AG10803 (cell line): ENCODE data around the gene ERC1.
A peak's percentile ranks its signal among the peaks of the same experiment; 100 is the strongest.

ENCODE experiments used
- DNase-seq: peaks from one replicate; pipeline ENCODE4 v3.0.0; 2010; ENCODE audit warnings: low read depth
- H3K4me3 ChIP-seq: 2 replicates; pipeline ENCODE4 v1.5.1; 2011; ENCODE audit warnings: mild to moderate bottlenecking, low read length, control low read depth
- TF ChIP-seq, protein P1 (sequence below): conservative IDR thresholded peaks from 2 replicates; pipeline ENCODE4 v1.5.1; 2011; ENCODE audit warnings: mild to moderate bottlenecking, low read length, control low read depth, inconsistent platforms

Gene ERC1

DNA sequence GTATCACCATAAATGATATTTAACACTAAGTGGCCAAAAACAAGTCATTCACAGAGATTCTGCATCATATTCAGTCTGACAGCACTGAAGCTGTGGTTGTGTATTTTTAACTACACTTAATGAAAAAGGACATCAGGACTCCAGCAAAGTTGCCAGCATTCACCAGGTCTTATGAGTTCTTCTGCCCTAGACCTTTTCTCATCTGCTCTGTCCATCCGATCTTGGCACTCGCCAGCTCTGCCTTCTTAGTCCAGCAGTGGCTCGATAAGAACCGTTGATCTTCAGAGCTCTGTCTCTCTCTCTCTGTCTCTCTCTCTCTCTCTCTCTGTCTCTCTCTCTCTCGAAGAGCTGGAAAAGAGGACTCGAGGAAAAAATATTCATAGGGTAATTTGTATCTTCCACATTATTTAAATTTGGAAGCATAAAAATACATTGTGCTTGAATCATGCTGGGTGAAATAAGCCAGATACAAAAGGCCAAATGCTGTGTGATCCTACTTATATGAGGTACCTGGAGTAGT, 371.2 kb downstream of the ERC1 start:
- DNase-seq, result no peak
- TF ChIP-seq, protein P1, sequence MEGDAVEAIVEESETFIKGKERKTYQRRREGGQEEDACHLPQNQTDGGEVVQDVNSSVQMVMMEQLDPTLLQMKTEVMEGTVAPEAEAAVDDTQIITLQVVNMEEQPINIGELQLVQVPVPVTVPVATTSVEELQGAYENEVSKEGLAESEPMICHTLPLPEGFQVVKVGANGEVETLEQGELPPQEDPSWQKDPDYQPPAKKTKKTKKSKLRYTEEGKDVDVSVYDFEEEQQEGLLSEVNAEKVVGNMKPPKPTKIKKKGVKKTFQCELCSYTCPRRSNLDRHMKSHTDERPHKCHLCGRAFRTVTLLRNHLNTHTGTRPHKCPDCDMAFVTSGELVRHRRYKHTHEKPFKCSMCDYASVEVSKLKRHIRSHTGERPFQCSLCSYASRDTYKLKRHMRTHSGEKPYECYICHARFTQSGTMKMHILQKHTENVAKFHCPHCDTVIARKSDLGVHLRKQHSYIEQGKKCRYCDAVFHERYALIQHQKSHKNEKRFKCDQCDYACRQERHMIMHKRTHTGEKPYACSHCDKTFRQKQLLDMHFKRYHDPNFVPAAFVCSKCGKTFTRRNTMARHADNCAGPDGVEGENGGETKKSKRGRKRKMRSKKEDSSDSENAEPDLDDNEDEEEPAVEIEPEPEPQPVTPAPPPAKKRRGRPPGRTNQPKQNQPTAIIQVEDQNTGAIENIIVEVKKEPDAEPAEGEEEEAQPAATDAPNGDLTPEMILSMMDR, result no peak
- no peak overlapping the region for H3K4me3 ChIP-seq

DNA sequence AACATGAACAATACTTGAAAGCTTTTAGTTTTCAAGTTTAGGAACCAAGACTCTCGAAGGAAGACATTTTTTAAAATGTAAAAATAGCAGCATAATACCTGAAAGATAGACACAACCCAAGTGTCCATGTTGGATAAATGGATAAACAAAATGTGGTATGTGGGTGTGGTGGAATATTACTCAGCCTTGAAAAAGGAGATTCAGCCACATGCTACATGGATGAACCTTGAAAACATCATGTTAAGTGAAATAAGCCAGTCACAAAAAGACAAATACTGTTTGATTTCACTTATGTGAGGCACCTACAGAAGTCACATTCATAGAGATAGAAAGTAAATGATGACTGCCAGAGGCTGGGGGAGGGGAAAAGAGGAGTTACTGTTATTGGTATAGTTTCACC, 374.7 kb downstream of the ERC1 start:
- H3K4me3 ChIP-seq, result no peak overlapping the region
- TF ChIP-seq, protein P1, result no peak
- no peak for DNase-seq

GRCh38 chr12:1367331-1368291, 376.6 kb downstream of the ERC1 start:
- no peak overlapping the region for H3K4me3 ChIP-seq
- no peak for DNase-seq
- TF ChIP-seq, protein P1, result no peak

DNA sequence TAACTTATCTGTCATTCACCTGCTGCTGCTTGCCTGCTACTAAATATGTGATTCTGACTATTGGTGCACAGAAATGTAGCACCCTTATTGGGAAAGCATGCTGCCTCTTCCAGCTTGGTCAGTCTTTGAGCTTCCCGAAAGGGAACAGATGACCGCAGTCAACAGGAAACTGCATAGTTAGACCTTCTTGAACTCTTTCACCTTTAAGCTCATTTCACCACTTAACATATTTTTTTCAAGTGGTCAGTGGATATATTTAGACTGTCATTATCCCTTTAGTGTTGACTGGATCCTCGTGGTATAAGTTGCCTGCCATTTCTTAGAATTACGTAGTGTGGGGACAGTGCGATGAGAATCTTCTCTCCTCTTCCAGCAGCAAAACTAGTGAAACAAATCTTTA, 378.4 kb downstream of the ERC1 start:
- no peak for DNase-seq
- no peak overlapping the region for H3K4me3 ChIP-seq

GRCh38 chr12:1369938-1370500, 379.0 kb downstream of the ERC1 start:
- peak; percentile 83 for DNase-seq
- TF ChIP-seq, protein P1, result no peak
- no peak overlapping the region for H3K4me3 ChIP-seq

More for the DNA sequence above, 378.4 kb downstream of the ERC1 start:
- TF ChIP-seq, protein P1, result no peak

GRCh38 chr12:1373901-1374735, 383.1 kb downstream of the ERC1 start:
- no peak overlapping the region for H3K4me3 ChIP-seq
- TF ChIP-seq, protein P1, result no peak
- peak; percentile 97 for DNase-seq
